Measurements from ENCODE around the gene U2SURP.

U2SURP gene

DNA sequence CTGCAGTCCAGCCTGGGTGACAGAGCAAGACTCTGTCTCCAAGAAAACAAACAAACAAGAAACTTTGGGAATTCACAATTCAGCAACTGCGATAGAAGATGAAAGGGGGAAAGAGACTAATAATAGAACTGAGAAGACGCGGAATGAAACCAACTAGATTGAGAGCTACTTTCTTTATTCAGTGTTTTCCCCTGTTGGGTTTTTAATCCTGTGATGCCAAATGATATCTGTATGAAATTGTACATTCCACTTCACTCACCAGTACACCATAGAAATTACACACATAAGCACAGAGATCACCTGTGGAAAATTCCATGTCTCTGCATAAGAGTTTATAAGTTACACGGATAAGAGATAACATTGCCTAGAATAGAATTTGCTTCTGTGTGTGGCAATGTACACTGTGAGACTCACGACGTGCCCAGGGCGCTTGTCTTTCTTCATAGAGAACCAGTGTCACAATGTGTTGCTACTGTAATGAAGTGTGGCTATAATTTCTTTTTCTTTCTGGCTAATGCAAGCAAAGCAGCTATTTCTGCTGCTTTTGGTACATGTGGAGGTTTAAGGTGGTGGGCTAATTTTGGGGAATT is 100.5 kb downstream of the U2SURP start:
- DNase-seq (ENCODE audit: low read depth) = no peak

GRCh38 chr3:143103652-143104051 is 102.3 kb downstream of the U2SURP start:
- no peak for DNase-seq (ENCODE audit: low read depth)

DNA sequence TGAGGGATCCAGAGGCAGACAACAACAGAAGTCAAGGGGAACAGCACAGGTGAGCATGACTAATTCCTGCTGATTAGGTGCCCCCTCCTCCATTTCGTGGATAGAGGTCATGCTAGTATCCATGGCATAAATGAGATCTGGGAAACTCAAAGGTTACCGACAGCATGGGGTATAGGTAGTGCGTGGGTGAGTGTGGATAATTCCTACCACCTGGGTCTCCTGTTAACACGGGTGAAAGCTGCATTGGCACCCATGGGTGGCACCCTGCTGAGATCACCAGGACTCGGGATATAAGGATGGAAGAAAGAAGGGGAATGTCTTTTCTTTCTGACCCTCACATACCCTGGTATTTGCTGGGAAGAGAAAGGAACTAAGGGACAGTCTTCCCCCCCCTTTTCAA is 103.8 kb downstream of the U2SURP start:
- DNase-seq (ENCODE audit: low read depth) = no peak

- no peak for DNase-seq (ENCODE audit: low read depth)
Measured at GRCh38 chr3:143109861-143110260, 108.5 kb downstream of the U2SURP start.
